Progenitor cell of endocrine pancreas (in vitro differentiated cells): Measurements from ENCODE around the gene NEMP2. TPM values are rescaled to one million over a fixed set of nuclear protein-coding genes. Genes with fewer than 3 reads are reported as not detected.

ENCODE experiments used
- DNase-seq: peaks from one replicate; pipeline ENCODE4 v3.0.0; 2021; ENCODE audit warnings: low spot score; ENCODE audit not compliant: unreplicated experiment
- H3K27ac Mint-ChIP-seq: 2 replicates; pipeline ENCODE4 v1.8.0; 2021; ENCODE audit warnings: mild to moderate bottlenecking, moderate library complexity, mixed read lengths
- H3K27me3 Mint-ChIP-seq: 2 replicates; pipeline ENCODE4 v1.8.0; 2021; ENCODE audit warnings: mixed read lengths
- H3K36me3 Mint-ChIP-seq: 2 replicates; pipeline ENCODE4 v1.8.0; 2022; ENCODE audit warnings: mixed read lengths; ENCODE audit not compliant: insufficient read depth
- H3K4me1 Mint-ChIP-seq: 2 replicates; pipeline ENCODE4 v1.8.0; 2021; ENCODE audit warnings: low read depth, mixed read lengths
- H3K4me3 Mint-ChIP-seq: 2 replicates; pipeline ENCODE4 v1.8.0; 2021; ENCODE audit warnings: low read depth, mild to moderate bottlenecking, moderate library complexity, mixed read lengths
- H3K9me3 Mint-ChIP-seq: 2 replicates; pipeline ENCODE4 v1.8.0; 2021; ENCODE audit warnings: low read depth, mixed read lengths
- total RNA-seq: library from RNA; stranded (reverse); gene quantifications from 2 replicates; pipeline ENCODE4 v1.2.1, GENCODE V29; 2021
- TF ChIP-seq, protein P1 (sequence below): fragments of 200-600 bp; sonication (generic); IDR thresholded peaks from one replicate; pipeline ENCODE4 v1.5.0; 2021; ENCODE audit warnings: antibody characterized with exemption, mild to moderate bottlenecking; ENCODE audit not compliant: unreplicated experiment

The NEMP2 gene
- total RNA-seq, 1 donor from 2014 or later = 10.2 TPM

DNA sequence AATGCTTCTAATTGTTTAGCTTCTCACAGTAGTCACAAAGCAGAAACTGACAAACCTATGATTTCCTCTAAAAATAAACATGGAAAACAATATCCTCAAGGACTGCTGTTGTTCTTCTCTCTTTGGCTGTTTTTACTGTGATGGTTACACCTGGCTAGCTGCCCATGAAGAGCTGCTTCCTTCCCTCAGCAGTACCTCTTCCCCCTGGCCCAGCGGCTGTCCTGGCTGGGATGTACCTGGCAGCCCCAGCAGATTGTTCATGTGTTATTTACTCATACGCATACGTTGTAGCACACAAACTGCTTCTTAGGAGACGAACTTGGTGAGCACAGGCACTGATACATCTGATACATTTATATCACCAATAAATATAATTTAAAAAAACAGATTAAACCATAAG is 27.4 kb downstream of the NEMP2 start:
- no peaks in the 10 kb centered on the region for H3K9me3 Mint-ChIP-seq
- no peak for DNase-seq
- H3K27ac Mint-ChIP-seq = no peak overlapping the region
- no peaks in the 10 kb centered on the region for H3K27me3 Mint-ChIP-seq
- TF ChIP-seq, protein P1, sequence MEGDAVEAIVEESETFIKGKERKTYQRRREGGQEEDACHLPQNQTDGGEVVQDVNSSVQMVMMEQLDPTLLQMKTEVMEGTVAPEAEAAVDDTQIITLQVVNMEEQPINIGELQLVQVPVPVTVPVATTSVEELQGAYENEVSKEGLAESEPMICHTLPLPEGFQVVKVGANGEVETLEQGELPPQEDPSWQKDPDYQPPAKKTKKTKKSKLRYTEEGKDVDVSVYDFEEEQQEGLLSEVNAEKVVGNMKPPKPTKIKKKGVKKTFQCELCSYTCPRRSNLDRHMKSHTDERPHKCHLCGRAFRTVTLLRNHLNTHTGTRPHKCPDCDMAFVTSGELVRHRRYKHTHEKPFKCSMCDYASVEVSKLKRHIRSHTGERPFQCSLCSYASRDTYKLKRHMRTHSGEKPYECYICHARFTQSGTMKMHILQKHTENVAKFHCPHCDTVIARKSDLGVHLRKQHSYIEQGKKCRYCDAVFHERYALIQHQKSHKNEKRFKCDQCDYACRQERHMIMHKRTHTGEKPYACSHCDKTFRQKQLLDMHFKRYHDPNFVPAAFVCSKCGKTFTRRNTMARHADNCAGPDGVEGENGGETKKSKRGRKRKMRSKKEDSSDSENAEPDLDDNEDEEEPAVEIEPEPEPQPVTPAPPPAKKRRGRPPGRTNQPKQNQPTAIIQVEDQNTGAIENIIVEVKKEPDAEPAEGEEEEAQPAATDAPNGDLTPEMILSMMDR = no peak
- peaks cover 12% of the 10 kb centered on the region for H3K4me1 Mint-ChIP-seq
- no peak overlapping the region for H3K4me3 Mint-ChIP-seq
- peaks cover 5% of the 10 kb centered on the region for H3K36me3 Mint-ChIP-seq

GRCh38 chr2:190506666-190507065 is 27.9 kb downstream of the NEMP2 start:
- H3K36me3 Mint-ChIP-seq = peaks cover 5% of the 10 kb centered on the region

DNA sequence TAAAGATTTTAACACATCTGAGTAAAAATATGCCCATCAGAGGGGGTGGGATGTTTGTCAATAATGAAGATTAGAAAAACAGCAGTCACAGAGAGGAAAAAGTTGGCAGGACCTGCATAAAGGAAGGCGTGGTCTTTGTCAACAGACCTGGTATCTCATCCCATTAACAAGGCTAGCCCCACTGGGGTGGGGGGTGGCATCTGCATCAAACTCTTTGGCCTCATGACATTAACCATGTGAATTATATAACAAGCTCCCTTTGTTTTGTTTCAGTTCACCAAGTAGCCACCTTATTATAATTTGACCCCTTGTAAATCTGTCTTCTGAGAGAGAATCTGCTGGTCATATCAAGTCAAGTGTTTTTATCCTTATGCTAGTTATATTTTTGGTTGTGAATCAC is 28.8 kb downstream of the NEMP2 start:
- DNase-seq = no peak
- TF ChIP-seq, protein P1 = no peak
- Mint-ChIP-seq H3K27ac (no peak overlapping the region), H3K4me3 (no peak overlapping the region), H3K36me3 (peaks cover 9% of the 10 kb centered on the region), H3K9me3 (no peaks in the 10 kb centered on the region), H3K4me1 (peaks cover 16% of the 10 kb centered on the region), H3K27me3 (no peaks in the 10 kb centered on the region)

More at GRCh38 chr2:190506666-190507065, 27.9 kb downstream of the NEMP2 start:
- peaks cover 12% of the 10 kb centered on the region for H3K4me1 Mint-ChIP-seq
- TF ChIP-seq, protein P1 = no peak
- no peak for DNase-seq
- H3K4me3 Mint-ChIP-seq = no peak overlapping the region
- H3K9me3 Mint-ChIP-seq = no peaks in the 10 kb centered on the region
- H3K27me3 Mint-ChIP-seq = no peaks in the 10 kb centered on the region
- H3K27ac Mint-ChIP-seq = no peak overlapping the region

GRCh38 chr2:190504912-190505311 is 29.6 kb downstream of the NEMP2 start:
- TF ChIP-seq, protein P1 = no peak
- H3K9me3 Mint-ChIP-seq = no peaks in the 10 kb centered on the region
- H3K27me3 Mint-ChIP-seq = no peaks in the 10 kb centered on the region
- peaks cover 20% of the 10 kb centered on the region for H3K4me1 Mint-ChIP-seq
- peaks cover 10% of the 10 kb centered on the region for H3K36me3 Mint-ChIP-seq
- no peak for DNase-seq
- H3K4me3 Mint-ChIP-seq = no peak overlapping the region
- no peak overlapping the region for H3K27ac Mint-ChIP-seq

DNA sequence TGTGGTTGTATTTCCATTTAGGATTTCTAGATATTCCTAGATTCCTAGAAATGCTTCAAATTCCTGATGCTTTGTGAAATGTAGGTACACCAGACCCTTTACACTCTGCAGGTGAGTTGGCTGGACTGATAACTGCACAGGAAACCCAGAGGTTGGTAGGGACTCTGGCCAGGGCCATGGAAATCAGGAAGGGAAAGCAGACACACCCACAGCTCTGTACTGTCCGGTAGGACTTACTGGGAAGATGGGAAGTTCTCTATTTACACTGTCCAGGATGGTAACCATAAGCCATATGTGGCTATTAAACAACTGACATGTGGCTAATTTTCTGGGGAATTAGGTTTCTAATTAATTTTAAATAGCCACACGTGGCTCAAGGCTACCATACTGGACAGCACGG is 31.4 kb downstream of the NEMP2 start:
- TF ChIP-seq, protein P1 = no peak
- H3K4me3 Mint-ChIP-seq = no peak overlapping the region
- DNase-seq = no peak
- H3K36me3 Mint-ChIP-seq = peaks cover 10% of the 10 kb centered on the region
- no peak overlapping the region for H3K27ac Mint-ChIP-seq
- H3K4me1 Mint-ChIP-seq = peaks cover 27% of the 10 kb centered on the region
- H3K27me3 Mint-ChIP-seq = no peaks in the 10 kb centered on the region
- no peaks in the 10 kb centered on the region for H3K9me3 Mint-ChIP-seq
